ENCODE data around the gene ARL4C.

Gene ARL4C, protein sequence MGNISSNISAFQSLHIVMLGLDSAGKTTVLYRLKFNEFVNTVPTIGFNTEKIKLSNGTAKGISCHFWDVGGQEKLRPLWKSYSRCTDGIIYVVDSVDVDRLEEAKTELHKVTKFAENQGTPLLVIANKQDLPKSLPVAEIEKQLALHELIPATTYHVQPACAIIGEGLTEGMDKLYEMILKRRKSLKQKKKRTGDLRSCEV

GRCh38 chr2:234496835-234497593 lies at the start of gene ARL4C:
Gene ARL4C (minus strand): TSS chr2:234497081. CDS start chr2:234496586, 495 bp downstream.
- peak; percentile 5 for DNase-seq

DNA sequence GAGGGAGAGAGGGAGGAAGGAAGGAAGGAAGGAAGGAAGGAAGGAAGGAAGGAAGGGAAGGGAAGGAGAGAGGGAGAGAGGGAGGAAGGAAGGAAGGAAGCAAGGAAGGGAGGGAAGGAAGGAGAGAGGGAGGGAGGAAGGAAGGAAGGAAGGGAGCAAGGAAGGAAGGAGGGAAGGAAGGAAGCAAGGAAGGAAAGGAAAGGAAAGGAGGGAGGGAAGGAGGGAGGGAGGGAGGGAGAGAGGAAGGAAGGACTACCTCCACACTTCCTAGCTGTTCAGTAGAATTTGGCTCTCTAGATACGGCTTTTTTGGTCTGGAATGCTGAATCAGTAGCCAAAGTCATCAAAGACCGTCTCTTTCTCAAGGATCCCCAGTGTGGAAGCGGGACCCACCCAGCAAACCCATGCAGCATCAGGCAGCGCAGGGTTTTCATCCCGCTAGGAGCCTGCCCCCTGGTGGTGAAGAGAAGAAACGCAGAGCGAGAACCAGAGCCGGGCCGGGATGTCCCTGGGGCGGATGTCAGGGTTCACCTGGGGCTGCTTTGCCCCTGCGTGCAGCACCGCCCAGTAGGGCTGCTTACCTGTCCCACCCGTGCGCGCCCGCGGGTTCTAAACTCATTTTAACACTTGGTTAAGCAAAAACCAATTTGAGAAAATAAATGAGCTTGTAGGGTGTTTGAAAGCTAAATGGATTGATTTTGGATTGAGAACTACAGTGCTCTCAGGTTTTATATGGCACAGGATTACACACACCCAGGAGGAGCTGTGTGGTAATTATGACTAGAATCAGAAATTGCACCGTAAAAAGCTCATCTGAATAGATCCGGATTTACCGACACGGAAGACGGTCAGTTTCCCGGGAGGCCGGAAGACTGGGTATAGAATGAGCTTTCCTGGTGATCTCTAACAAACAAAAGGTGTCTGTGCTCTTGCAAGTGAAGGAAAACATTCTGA lies 48.1 kb upstream of the ARL4C start:
- DNase-seq: no peak

- no peak for DNase-seq
Measured at GRCh38 chr2:234542742-234543141, 45.9 kb upstream of the ARL4C start.

GRCh38 chr2:234537929-234538328 lies 41.0 kb upstream of the ARL4C start:
- DNase-seq: no peak

DNA sequence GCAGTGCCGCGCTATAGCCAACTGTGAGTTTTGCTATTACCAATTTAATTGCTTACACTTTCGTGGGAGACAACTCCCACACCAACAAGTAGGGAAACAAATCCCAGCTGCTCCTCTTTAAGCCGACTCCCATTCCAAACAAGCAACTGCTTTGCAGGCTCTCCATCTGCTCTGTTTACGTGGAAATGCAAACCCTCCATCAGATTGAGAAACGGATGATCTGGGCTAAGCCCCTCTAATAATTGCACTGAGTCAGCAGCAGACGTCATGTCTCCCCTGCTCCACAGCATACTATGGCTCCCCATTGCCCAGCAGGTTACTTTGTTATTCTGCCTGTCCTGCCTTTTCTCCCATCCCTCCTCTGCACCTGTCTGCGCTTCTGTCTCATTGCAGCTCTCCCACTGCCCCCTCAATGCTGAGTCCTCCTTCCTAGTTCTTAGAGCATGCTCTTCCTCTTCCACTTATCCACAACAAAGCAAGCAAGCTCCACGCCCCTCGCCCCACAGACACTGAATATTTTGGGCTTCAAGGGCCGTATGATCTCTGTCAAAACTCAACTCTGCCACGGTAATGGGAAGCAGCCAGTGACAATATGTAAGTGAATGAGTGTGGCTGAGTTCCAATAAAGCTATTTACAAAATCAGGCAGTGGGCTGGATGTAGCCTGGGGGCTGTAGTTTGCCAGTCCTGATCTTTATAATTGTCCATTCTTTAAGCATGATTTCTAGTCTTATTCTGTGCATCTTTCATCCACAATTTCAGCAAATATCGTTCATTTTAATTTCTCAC lies 39.5 kb upstream of the ARL4C start:
- DNase-seq: no peak

DNA sequence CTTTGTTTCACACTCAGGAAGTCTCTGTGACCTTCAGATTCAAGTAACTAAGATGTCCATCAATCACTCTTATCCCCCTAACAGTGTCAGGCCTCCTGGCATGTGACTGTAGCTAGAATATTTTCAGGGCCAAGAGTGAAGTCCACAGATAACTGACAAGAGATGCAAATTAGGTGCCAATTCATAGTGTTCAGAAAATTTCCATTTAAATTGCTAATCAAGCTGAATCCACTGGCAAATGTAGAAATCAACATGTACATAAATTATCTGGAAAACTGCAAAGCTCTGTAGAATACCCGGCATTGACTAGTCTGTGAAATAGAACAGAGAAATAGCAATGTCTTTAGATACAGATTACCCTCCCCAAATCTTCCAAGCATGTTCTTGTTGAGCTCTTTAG lies 38.6 kb upstream of the ARL4C start:
- DNase-seq: no peak

GRCh38 chr2:234534515-234534914 lies 37.6 kb upstream of the ARL4C start:
- DNase-seq: no peak

DNA sequence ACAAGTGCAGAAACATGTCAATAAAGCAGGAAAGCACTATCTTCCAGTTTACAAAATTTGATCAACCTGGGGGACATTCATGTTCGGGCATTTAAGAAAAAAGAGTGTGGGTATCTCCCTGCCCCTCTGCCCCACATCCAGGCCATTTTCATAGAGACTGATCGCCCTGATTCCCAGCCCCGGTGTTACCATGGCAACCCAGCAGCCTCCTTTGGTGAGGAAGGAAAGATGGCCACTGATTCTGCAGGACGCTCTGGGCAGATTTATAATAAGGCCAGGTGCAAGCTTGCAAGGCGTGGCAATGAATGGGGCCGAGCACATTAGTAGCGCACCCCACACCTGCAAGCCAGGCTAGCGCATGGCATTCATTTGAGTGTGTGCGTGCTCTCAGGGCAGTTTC lies 36.7 kb upstream of the ARL4C start:
- DNase-seq: no peak

DNA sequence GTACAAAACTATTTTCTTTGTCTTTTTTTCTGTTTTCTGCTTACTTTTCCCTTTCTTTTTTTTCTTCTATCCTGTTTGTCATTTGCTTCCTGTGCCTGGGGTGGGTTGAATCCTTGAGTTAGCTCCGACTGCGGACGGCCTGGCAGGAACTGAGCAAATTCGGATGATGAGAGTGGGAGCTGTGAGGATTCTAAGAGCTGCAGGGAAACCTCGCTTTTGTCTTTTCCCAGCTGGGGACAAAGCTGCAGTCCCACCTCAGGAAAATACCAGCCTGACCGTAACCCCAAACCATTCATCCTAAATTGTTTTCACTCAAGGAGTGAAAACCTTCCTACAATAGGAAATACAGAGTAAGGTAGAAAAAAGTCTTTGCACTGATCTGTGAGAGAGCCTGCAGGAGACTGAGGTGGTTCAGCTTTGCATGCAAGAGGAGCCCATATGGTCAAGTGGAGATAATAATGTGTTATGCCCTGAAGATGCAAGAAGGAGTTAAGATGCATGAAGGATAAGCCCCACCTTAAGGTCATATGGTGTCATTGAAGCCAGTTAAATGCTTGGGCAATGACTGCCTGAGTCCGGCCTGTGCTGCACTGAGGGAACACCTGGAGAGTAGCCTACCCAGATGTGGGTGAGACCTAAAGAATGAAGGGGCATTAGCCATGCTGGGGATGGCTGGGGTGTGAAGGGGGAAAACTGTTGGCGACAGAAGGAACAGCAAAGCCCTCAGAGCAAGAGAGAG lies 31.7 kb upstream of the ARL4C start:
- no peak for DNase-seq

DNA sequence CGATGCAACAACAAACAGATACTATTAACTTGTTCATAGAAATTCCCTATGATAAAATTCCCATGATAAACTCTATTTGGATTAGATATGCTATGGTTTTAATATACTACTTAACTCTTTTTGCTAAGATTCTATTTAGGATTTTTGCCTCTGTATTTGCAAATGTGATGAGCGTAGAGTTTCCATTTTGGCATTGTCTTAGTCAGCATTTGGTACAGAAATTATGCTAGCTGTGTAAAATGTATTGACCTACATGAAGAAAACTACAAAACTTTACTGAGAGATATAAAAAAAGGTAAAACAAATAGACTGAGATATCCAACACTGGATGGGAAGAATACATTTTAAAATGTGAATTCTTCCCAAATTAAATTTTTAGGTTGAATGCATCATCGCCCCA lies 29.8 kb upstream of the ARL4C start:
- DNase-seq: no peak

GRCh38 chr2:234521536-234521935 lies 24.7 kb upstream of the ARL4C start:
- DNase-seq: no peak

DNA sequence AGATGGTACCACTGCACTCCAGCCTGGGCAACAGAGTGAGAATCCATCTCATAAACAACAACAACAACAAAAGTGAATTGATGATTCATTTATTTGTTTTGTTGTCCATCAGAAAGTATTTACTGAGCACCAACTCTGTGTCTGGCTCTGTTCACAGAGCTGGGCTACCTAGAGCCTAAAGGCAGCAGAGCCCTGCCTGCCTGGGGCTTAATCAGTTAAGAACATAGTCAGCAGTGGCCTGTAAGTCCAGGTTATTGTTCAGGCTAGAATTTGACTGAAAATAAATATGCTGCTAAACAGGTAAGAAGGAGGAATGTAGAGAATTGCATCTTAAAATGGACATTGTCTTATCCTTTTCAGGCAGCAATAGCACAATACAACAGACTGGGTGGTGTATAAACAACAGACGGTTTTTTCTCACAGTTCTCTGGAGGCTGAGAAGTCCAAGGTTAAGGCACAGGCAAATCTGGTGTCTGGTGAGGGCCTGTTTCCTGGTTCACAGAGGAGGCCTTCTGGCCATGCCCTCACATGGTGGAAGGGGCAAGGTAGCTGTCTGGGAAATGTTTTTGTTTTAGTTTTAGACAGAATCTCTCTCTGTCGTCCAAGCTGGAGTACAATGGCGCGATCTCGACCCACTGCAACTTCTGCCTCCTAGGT lies 22.2 kb upstream of the ARL4C start:
- DNase-seq: no peak

GRCh38 chr2:234517971-234518370 lies 21.1 kb upstream of the ARL4C start:
- no peak for DNase-seq

DNA sequence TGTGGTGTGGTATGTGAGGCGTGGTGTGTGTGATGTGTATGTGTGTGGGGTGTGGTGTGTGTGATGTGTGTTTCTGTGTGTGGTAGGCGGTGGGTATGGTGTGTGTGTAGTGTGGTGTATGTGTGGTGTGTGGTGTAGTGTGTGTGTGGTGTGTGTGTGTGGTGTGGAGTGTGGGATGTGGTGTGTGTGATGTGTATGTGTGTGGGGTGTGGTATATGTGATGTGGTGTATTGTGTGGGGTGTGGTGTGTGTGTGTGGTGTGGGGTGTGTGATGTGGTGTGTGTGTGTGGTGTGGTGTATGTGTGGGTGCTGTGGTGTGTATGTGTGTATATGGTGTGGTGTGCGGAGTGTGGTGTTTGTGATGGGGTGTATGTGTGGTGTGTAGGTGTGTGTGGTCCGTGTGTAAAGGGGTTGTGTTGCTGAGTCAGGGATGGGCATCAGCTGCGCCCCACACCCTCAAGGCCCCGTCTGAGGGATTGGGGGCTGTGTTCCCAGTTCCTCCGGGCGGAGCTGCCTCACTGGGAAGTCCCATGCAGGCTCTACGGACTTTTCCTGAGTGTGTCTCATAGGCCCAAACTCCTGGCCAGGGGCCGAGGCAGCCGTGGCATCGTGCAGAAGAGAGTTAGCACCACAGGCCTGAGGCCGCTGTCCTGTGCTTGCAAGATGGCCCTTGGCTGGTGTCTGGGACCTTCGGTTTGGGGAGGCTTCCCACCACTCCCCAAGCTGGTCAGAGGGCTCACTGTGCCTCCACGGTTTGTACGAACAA lies 18.2 kb upstream of the ARL4C start:
- no peak for DNase-seq

GRCh38 chr2:234514099-234514498 lies 17.2 kb upstream of the ARL4C start:
- no peak for DNase-seq

- DNase-seq: peak; percentile 24
Measured at GRCh38 chr2:234512884-234513669, 16.2 kb upstream of the ARL4C start.

- no peak for DNase-seq
Measured at GRCh38 chr2:234502919-234503285, 6.0 kb upstream of the ARL4C start.

- no peak for DNase-seq
Measured at GRCh38 chr2:234502285-234502918, 5.5 kb upstream of the ARL4C start.

DNA sequence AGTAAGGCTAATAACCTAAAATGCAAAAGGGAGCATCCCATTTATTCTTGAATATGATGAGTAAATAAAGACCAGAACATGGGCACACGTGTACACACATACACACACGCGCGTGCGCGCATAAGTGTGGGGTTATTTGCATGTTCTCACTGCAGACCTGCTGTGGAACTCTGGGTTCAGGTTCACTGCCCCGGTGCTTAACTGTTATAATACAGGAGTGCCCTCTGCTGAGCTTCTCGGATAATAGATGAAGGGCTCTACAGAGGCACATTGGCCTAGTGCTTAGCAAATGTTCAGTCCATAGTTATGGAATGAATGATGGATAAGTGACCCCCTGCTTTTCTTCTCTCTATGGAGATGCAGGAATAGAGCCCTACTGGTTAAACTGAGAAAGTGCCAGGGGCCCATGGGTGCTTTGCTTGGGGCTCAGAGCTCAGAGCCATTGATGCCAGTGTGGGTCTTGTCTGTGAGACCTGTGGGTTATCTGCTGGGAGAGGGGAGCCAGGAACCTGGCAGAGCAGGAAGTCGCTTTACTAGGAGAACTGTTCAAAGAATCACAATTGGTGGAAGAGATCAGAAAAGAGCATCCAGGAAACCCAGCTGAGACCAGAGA lies 3.6 kb upstream of the ARL4C start:
- DNase-seq: no peak

All from NCI-H1092 (cell line).